K562 (cell line): ENCODE measurements around the gene TIMP1.

Experiments used
- EP300 ChIP-seq: IDR thresholded peaks from 2 replicates; pipeline ENCODE4 v1.6.1; 2012; ENCODE audit warnings: low read length, improper control_type of control experiment
- FOS ChIP-seq: IDR thresholded peaks from 3 replicates; pipeline ENCODE4 v1.6.1; 2011; ENCODE audit not compliant: insufficient read length; ENCODE audit errors: extremely low read depth
- RB1 ChIP-seq: fragments of 450-650 bp; IDR thresholded peaks from 2 replicates; pipeline ENCODE4 v1.6.1; 2017; ENCODE audit warnings: low read depth, mild to moderate bottlenecking
- TAF15 ChIP-seq: fragments of 200-400 bp; formaldehyde crosslinking; IDR thresholded peaks from 2 replicates; pipeline ENCODE4 v1.6.1; 2017; ENCODE audit warnings: mild to moderate bottlenecking, low read depth, low read length, moderate library complexity
- TF ChIP-seq, protein P1 (sequence below): sonication (generic); formaldehyde crosslinking; IDR thresholded peaks from 2 replicates; pipeline ENCODE4 v1.5.0; 2020; ENCODE audit warnings: missing genetic modification reagents
- TF ChIP-seq, protein P2 (sequence below), 3 experiments: IDR thresholded peaks in 2 of 3; conservative IDR thresholded peaks in 1 of 3; 2 replicates each; pipeline ENCODE4 v1.5.1; 2011 to 2012; ENCODE audit warnings: low read length in 3 of 3, mild to moderate bottlenecking in 3 of 3, control low read depth in 2 of 3, improper control_type of control experiment in 1 of 3, inconsistent platforms in 1 of 3, low read depth in 1 of 3, mixed read lengths in 1 of 3, moderate library complexity in 1 of 3; ENCODE audit not compliant: insufficient read depth in 2 of 3

- TF ChIP-seq RB1 (no peak), TAF15 (no peak), EP300 (no peak), FOS (no peak)
- TF ChIP-seq, protein P1, sequence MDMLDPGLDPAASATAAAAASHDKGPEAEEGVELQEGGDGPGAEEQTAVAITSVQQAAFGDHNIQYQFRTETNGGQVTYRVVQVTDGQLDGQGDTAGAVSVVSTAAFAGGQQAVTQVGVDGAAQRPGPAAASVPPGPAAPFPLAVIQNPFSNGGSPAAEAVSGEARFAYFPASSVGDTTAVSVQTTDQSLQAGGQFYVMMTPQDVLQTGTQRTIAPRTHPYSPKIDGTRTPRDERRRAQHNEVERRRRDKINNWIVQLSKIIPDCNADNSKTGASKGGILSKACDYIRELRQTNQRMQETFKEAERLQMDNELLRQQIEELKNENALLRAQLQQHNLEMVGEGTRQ (CRISPR knock-in tag): no peak
- TF ChIP-seq, protein P2, sequence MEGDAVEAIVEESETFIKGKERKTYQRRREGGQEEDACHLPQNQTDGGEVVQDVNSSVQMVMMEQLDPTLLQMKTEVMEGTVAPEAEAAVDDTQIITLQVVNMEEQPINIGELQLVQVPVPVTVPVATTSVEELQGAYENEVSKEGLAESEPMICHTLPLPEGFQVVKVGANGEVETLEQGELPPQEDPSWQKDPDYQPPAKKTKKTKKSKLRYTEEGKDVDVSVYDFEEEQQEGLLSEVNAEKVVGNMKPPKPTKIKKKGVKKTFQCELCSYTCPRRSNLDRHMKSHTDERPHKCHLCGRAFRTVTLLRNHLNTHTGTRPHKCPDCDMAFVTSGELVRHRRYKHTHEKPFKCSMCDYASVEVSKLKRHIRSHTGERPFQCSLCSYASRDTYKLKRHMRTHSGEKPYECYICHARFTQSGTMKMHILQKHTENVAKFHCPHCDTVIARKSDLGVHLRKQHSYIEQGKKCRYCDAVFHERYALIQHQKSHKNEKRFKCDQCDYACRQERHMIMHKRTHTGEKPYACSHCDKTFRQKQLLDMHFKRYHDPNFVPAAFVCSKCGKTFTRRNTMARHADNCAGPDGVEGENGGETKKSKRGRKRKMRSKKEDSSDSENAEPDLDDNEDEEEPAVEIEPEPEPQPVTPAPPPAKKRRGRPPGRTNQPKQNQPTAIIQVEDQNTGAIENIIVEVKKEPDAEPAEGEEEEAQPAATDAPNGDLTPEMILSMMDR (IDR thresholded peaks at IDR 0.05 in 2 of 3, conservative IDR thresholded peaks at IDR 0.05 in 1 of 3; ENCODE audit: insufficient read depth in 2 of 3, low read depth in 1 of 3, low read length in 3 of 3): no peak
These were observed 30.8 kb downstream of the TIMP1 start for GRCh38 chrX:47613082-47613481.
